GM19099 (cell line): ENCODE measurements around the gene ACTN2.

ENCODE experiments used
- POLR2A ChIP-seq: IDR thresholded peaks from 3 replicates; pipeline ENCODE4 v1.6.1; 2011; ENCODE audit warnings: low read depth; ENCODE audit not compliant: insufficient read length; ENCODE audit errors: extremely low read depth

ACTN2 gene

GRCh38 chr1:236750928-236751327 lies 64.6 kb downstream of the ACTN2 start:
- no peak for TF ChIP-seq POLR2A

GRCh38 chr1:236751385-236751784 lies 65.1 kb downstream of the ACTN2 start:
- no peak for TF ChIP-seq POLR2A

GRCh38 chr1:236751935-236752334 lies 65.6 kb downstream of the ACTN2 start:
- TF ChIP-seq POLR2A: no peak

GRCh38 chr1:236753516-236753915 lies 67.2 kb downstream of the ACTN2 start:
- no peak for TF ChIP-seq POLR2A

GRCh38 chr1:236753964-236754363 lies 67.7 kb downstream of the ACTN2 start:
- no peak for TF ChIP-seq POLR2A

- TF ChIP-seq POLR2A: no peak
Measured at GRCh38 chr1:236754525-236755210, 68.4 kb downstream of the ACTN2 start.

GRCh38 chr1:236757640-236758039 lies 71.3 kb downstream of the ACTN2 start:
- no peak for TF ChIP-seq POLR2A

GRCh38 chr1:236759252-236759859 lies 73.1 kb downstream of the ACTN2 start:
- no peak for TF ChIP-seq POLR2A

GRCh38 chr1:236760480-236760879 lies 74.2 kb downstream of the ACTN2 start:
- no peak for TF ChIP-seq POLR2A

- TF ChIP-seq POLR2A: no peak
Measured at GRCh38 chr1:236760986-236761385, 74.7 kb downstream of the ACTN2 start.

- TF ChIP-seq POLR2A: no peak
Measured at GRCh38 chr1:236761397-236762132, 75.3 kb downstream of the ACTN2 start.

GRCh38 chr1:236762410-236762809 lies 76.1 kb downstream of the ACTN2 start:
- TF ChIP-seq POLR2A: no peak

- no peak for TF ChIP-seq POLR2A
Measured at GRCh38 chr1:236765831-236766230, 79.5 kb downstream of the ACTN2 start.

- TF ChIP-seq POLR2A: no peak
Measured at GRCh38 chr1:236766506-236766905, 80.2 kb downstream of the ACTN2 start.

- no peak for TF ChIP-seq POLR2A
Measured at GRCh38 chr1:236767276-236767675, 81.0 kb downstream of the ACTN2 start.

GRCh38 chr1:236768601-236769000 lies 82.3 kb downstream of the ACTN2 start:
- TF ChIP-seq POLR2A: no peak
